H1 (cell line): ENCODE measurements around the gene C4orf33. TPM values are rescaled to one million over a fixed set of nuclear protein-coding genes. Genes with fewer than 3 reads are reported as not detected.

Experiments used
- CTBP2 ChIP-seq: IDR thresholded peaks from 2 replicates; pipeline ENCODE4 v1.7.0; 2011; ENCODE audit warnings: borderline replicate concordance, mild to moderate bottlenecking, moderate library complexity, mixed read lengths, low read length; ENCODE audit not compliant: insufficient read depth, insufficient read length
- polyA plus RNA-seq, 7 experiments: library from polyadenylated mRNA; depleted of rRNA in 3 of 7; stranded (reverse) in 5 of 7; unstranded in 2 of 7; fragments of >200 nt in 5 of 7; fragments of 200-250 nt in 2 of 7; gene quantifications; 1 replicate in 5 of 7; 2 replicates in 1 of 7; 4 replicates in 1 of 7; pipeline versions ENCODE4 v1.2.1 to v1.2.3, GENCODE V29; 2011 to 2013; ENCODE audit warnings: missing spikeins in 2 of 7, mixed read lengths in 2 of 7
- total RNA-seq: library from RNA; stranded (reverse); fragmentation: NEBNext Ultra II Directional; extraction: Animal tissue kit (Norgen Biotek cat#: 25700); gene quantifications from 2 replicates; pipeline ENCODE4 v1.2.1, GENCODE V29; 2021

C4orf33 gene
- total and polyA plus RNA-seq, 2 of the 8 experiments (the other 6 are each of a cell fraction or from before 2014, with no cell fraction given): 3.4 to 6.0 TPM

GRCh38 chr4:129111919-129112318 lies 16.0 kb downstream of the C4orf33 start (continued):
- no peak for TF ChIP-seq CTBP2
